GM18951 (cell line): ENCODE measurements around the gene INTS14.

Source experiments
- POLR2A ChIP-seq: IDR thresholded peaks from 4 replicates; pipeline ENCODE4 v1.6.1; 2011; ENCODE audit warnings: mild to moderate bottlenecking; ENCODE audit not compliant: insufficient read length, insufficient read depth; ENCODE audit errors: extremely low read depth
- in situ Hi-C: fragments of 300-500 bp; cut with MboI; formaldehyde crosslinking; loops from one replicate; pipeline ENCODE4 v1.12.0; 2022; ENCODE audit warnings: low sequenced_read_pairs, mixed read lengths, inconsistent platforms; ENCODE audit not compliant: unreplicated experiment

INTS14 gene

DNA sequence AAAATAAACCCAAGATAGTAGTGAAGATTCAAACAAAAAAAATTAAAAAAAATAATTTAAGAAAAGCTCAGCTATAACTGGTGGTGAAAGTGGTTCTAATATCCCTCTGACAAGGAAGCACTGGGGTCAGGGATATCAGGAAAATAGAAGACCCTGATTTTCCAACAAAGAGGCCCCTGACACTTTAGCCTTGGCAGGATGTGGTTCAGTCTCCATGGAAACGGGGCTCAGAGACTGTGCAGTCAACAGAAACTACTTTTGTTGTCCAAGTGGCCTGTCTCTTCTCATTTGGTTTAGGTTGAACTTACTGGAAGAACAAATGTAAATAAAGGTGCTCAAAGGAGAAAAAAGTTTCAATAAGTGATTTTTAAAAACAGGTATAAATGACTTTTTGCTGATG lies 27.2 kb downstream of the INTS14 start:
- TF ChIP-seq POLR2A = no peak
- in situ Hi-C loops = no loop called here

GRCh38 chr15:65580287-65580686 lies 30.6 kb downstream of the INTS14 start:
- no peak for TF ChIP-seq POLR2A
- in situ Hi-C loops = no loop called here

- in situ Hi-C loops = no loop called here
- no peak for TF ChIP-seq POLR2A
These were observed 31.2 kb downstream of the INTS14 start for GRCh38 chr15:65579762-65580161.

- in situ Hi-C loops = no loop called here
- TF ChIP-seq POLR2A = no peak
These were observed 31.8 kb downstream of the INTS14 start for GRCh38 chr15:65578904-65579728.

GRCh38 chr15:65577129-65577996 lies 33.6 kb downstream of the INTS14 start:
- TF ChIP-seq POLR2A = no peak
- in situ Hi-C loops = no loop called here

DNA sequence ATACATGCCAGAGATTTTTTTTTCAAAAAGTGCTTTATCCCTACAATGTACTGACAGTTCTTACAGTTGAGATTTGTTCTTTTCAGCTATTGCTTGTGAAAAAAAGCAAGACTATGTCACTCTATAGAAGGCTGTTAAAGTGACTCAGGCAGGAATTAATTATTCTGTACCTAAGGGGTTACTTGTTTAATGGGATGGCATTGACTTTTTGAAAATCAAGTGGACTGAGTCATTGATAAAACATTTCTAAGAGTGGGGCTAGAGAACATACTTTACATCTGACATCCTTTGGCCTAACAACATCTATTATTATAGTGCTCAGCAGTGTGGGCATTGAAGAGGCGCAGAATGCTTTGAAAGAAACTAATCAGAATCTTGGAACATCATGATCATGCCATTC lies 34.3 kb downstream of the INTS14 start:
- TF ChIP-seq POLR2A = no peak
- in situ Hi-C loops = no loop called here

DNA sequence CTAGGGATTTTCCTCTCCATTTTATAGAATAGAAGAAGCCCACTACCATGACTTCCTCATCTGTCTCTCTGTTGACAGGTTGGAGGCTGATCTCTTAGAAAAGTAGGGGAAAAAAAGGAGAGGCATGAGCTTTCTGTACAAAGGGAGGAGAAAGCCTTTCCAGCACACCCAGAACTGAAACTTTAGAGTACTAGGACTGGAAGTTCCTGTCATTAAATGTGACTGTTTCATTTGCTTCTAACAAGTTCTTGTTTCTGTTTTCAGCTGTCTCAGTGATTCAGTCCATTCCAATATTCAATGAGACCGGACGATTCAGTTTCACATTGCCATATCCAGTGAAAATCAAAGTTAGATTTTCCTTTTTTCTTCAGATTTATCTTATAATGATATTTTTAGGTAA lies 39.0 kb downstream of the INTS14 start:
- in situ Hi-C loops = no loop called here
- no peak for TF ChIP-seq POLR2A

DNA sequence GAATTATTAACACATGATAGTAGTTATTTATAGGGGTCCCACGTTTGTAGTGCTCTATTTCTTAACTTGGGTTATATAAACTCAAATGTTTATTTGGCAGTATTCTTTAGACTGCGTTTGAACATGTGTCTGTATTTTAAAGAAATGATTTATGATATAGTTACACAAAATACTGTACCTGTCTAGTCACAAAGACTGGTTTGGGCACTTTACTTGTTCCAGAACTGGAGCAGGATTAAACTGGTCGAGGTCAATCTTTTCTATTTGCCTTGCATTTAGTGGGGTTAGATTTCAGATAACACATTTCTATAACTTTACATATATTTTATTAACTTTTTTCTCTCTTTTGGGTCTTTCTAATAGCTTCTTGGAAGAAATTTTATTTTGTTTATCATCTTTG lies 41.2 kb downstream of the INTS14 start:
- in situ Hi-C loops = no loop called here
- no peak for TF ChIP-seq POLR2A

DNA sequence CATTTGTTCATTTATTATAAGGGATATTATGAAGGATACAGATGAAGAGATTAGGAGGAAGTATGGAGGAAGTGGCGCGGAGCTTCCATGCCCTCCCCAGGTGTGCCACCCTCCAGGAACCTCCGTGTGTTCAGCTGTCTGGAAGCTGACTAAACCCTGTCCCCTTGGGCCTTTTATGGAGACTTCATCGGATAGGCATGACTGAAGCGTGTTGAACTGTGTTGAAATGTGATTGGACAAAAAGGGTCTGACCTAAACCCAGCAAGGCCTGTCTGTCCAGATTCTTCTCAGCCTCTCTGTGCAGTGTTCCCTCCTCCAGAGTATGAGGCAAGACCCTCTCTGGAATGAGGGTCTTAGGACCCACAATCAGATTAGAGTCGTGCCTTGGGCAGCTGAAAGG lies 49.0 kb downstream of the INTS14 start:
- in situ Hi-C loops = no loop called here
- no peak for TF ChIP-seq POLR2A

- TF ChIP-seq POLR2A = no peak
- in situ Hi-C loops = no loop called here
These were observed 51.0 kb downstream of the INTS14 start for GRCh38 chr15:65559941-65560340.

DNA sequence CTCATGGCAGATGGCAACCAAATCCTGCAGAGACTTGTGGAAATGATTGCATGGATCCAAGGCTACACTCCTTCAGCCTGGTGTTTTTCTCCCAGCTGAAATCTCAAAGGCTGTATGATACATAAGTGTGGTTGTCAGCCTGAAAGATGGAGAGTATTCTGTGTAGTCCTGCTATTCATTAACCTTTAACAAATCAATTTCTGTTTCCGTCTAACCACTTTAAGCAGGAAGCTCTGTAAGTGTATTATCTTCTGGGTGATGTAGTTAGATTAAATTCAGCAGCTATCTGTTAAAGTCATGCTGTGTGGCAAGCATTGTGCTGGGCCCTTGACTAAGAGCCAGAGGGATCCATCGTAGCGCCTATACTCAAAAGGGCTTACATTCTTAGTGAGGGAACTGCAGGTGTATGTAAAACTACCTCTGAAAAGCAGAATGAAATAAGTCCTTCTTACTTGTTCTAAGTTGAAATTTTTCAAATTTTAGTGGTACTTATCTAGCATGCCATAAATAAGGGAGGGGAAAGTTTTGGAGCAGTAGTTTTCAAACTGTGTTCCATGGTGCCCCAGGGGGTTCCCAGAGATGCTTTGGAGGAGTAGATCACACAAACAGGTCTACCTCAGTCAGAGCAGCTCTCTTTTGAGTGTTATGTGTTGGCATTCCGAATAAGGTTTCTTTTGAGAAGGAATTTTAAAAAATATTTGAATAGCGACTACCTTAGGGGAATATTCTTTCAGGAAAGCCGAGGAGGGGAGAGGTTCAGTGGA lies 51.8 kb downstream of the INTS14 start:
- in situ Hi-C loops = no loop called here
- TF ChIP-seq POLR2A = no peak

- TF ChIP-seq POLR2A = no peak
- in situ Hi-C loops = no loop called here
These were observed 52.6 kb downstream of the INTS14 start for GRCh38 chr15:65558336-65558735.

DNA sequence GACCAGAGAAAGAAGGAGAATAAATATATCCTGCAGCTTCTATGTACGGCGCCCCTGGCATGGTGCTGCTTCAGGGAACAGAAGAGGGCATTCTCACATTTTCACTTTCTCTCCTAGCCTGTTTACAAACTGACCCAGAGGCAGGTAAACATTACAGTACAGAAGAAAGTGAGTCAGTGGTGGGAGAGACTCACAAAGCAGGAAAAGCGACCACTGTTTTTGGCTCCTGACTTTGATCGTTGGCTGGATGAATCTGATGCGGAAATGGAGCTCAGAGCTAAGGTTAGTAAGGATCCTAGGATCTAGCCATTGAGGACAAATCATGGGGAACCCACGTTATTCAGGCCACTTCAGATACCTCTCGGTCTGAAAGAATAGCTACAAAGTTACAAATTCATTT lies 54.3 kb downstream of the INTS14 start:
- no peak for TF ChIP-seq POLR2A
- in situ Hi-C loops = no loop called here
